ENCODE data around the gene SDR42E2. TPM values are rescaled to one million over a fixed set of nuclear protein-coding genes. Genes with fewer than 3 reads are reported as not detected.

The SDR42E2 gene
- total and polyA plus RNA-seq, 2 of the 8 experiments (the other 6 are each of a cell fraction or from before 2014, with no cell fraction given) = 0.08 TPM; not detected in 1

DNA sequence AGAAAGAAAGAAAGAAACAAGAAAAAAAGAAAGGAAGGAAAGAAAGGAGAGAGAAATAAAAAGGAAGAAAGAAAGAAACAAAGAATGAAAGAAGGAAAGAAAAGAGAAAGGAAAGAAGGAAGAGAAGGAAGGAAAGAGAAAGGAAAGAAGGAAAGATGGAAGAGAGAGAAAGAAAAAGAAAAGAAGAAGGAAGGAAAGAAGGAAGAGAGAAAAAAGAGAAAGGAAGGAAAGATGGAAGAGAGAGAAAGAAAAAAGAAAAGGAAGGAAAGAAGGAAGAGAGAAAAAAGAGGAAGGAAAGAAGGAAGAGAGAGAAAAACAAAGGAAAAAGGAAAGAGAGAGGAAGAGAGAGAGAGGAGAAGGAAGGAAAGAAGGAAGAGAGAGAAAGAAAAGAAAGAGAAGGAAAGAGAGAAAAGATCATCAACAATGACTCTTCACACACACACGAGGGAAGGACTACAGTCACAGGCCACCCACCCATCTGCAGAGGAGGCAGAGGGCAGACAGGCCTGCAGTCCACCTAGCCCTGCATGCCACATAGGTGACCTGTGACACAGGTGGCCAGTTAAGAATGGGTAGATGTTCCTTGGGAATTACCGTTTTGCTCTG, 46.1 kb upstream of the SDR42E2 start:
- Histone ChIP-seq H2AK5ac (ENCODE audit: low read depth, low read length) (no peak overlapping the region), H3K79me2 (ENCODE audit: control insufficient read depth in 1 of 2, insufficient read depth in 2 of 2, low read length in 2 of 2) (no peaks in the 10 kb centered on the region), H3K4me1 (replicated peaks in 1 of 4; ENCODE audit: control insufficient read depth in 3 of 4, insufficient read depth in 4 of 4, low read length in 3 of 4) (no peaks in the 10 kb centered on the region), H3K36me3 (ENCODE audit: control insufficient read depth in 2 of 4, insufficient read depth in 4 of 4, low read length in 3 of 4) (no peaks in the 10 kb centered on the region), H3K18ac (ENCODE audit: extremely low read depth, low read length) (no peak overlapping the region), H4K20me1 (replicated peaks in 1 of 2; ENCODE audit: control insufficient read depth in 1 of 2, insufficient read depth in 2 of 2, low read length in 2 of 2) (no peaks in the 10 kb centered on the region), H3K9me3 (ENCODE audit: insufficient read depth in 2 of 2, low read depth in 1 of 2, low read length in 1 of 2) (no peaks in the 10 kb centered on the region), H2AFZ (ENCODE audit: low read length) (no peak overlapping the region), H3K23me2 (ENCODE audit: low read depth, low read length) (no peaks in the 10 kb centered on the region), H3K4me3 (ENCODE audit: extremely low read depth in 1 of 4, insufficient read depth in 2 of 4, low read depth in 3 of 4, low read length in 4 of 4) (no peak overlapping the region), H4K91ac (replicated peaks; ENCODE audit: insufficient read length, low read length) (no peak overlapping the region), H3K9ac (replicated peaks in 1 of 4; ENCODE audit: extremely low read depth in 1 of 4, low read depth in 3 of 4, low read length in 3 of 4) (no peak overlapping the region), H4K5ac (ENCODE audit: insufficient read length, low read depth, low read length) (no peak overlapping the region), H2BK5ac (ENCODE audit: low read depth, low read length) (0 out of 2 replicates have a peak overlapping the region, but pooled peaks have one; percentile 44), H3K23ac (ENCODE audit: insufficient read length) (no peak overlapping the region), H3K4me2 (ENCODE audit: insufficient read depth in 1 of 2, low read depth in 2 of 2, low read length in 2 of 2) (no peak overlapping the region), H3K27ac (ENCODE audit: low read depth, low read length) (no peak overlapping the region), H2BK12ac (ENCODE audit: low read depth, low read length) (no peak overlapping the region), H3K27me3 (replicated peaks in 1 of 4; ENCODE audit: control insufficient read depth in 3 of 4, extremely low read depth in 1 of 4, insufficient read depth in 3 of 4, low read length in 3 of 4) (no peaks in the 10 kb centered on the region), H3K79me1 (ENCODE audit: low read depth, low read length) (no peaks in the 10 kb centered on the region), H2BK15ac (ENCODE audit: low read length) (no peak overlapping the region), H3K56ac (replicated peaks; ENCODE audit: insufficient read length, low read depth, low read length) (no peak overlapping the region), H3K14ac (ENCODE audit: insufficient read length) (no peak overlapping the region), H3K4ac (replicated peaks; ENCODE audit: insufficient read length, low read depth, low read length) (no peak overlapping the region), H2BK20ac (ENCODE audit: low read length) (no peak overlapping the region), H2BK120ac (replicated peaks; ENCODE audit: low read depth, low read length) (no peak overlapping the region), H4K8ac (ENCODE audit: extremely low read depth, insufficient read depth, low read length) (no peak overlapping the region)
- ChIA-PET CTCF (ENCODE audit: partially characterized antibody) (interaction anchor here (1.0 to 2.8 kb wide), 4 partner anchors 14 to 72 kb away, joined by 3 to 14 read pairs (median 3); no protein-coding TSS in a partner anchor), POLR2A (ENCODE audit: partially characterized antibody) (interaction anchor here (1.1 kb wide), 1 partner anchor 16 kb away, joined by 3 read pairs; no protein-coding TSS in a partner anchor)
- no peak for DNase-seq (ENCODE audit: low read depth in 1 of 2, low spot score in 2 of 2)
- WGBS, 2 experiments (ENCODE audit: extremely low coverage in 1 of 2, insufficient coverage in 1 of 2, insufficient read length in 1 of 2, insufficient replicate concordance in 2 of 2, low coverage in 1 of 2, low lambda C conversion rate in 2 of 2, missing lambda C conversion rate in 1 of 2) = 83% methylated on average over 2 of the region's 2 CpGs; no CpG with 5 or more reads in 1 of the 2 experiments
- TF ChIP-seq, protein P1, sequence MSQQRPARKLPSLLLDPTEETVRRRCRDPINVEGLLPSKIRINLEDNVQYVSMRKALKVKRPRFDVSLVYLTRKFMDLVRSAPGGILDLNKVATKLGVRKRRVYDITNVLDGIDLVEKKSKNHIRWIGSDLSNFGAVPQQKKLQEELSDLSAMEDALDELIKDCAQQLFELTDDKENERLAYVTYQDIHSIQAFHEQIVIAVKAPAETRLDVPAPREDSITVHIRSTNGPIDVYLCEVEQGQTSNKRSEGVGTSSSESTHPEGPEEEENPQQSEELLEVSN (IDR thresholded peaks at IDR 0.05) = no peak
- FAIRE-seq = no peak
